Ectodermal cell (in vitro differentiated cells): ENCODE measurements around the gene EPN2.

Experiments used
- H3K27ac ChIP-seq: 2 replicates; pipeline ENCODE4 v1.7.0; 2013; ENCODE audit warnings: mild to moderate bottlenecking, low read depth, low read length; ENCODE audit not compliant: insufficient read depth, poor library complexity, severe bottlenecking
- H3K27me3 ChIP-seq: 2 replicates; pipeline ENCODE4 v1.7.0; 2013; ENCODE audit warnings: mild to moderate bottlenecking, low read length; ENCODE audit not compliant: insufficient read depth, control insufficient read depth, poor library complexity, severe bottlenecking
- H3K36me3 ChIP-seq: one replicate; pipeline ENCODE4 v1.7.0; 2013; ENCODE audit warnings: low read length; ENCODE audit not compliant: control insufficient read depth, insufficient read depth
- H3K4me1 ChIP-seq: one replicate; pipeline ENCODE4 v1.7.0; 2013; ENCODE audit warnings: low read length; ENCODE audit not compliant: control insufficient read depth, insufficient read depth
- H3K4me3 ChIP-seq: 2 replicates; pipeline ENCODE4 v1.7.0; 2013; ENCODE audit warnings: low read depth, low read length, control low read depth; ENCODE audit not compliant: insufficient read depth
- H3K9me3 ChIP-seq: 2 replicates; pipeline ENCODE4 v1.7.0; 2013; ENCODE audit warnings: mild to moderate bottlenecking, low read length, moderate library complexity; ENCODE audit not compliant: control insufficient read depth
- WGBS, 2 experiments: methylation state at CpG; one replicate each; pipeline ENCODE4 v1.1.7; 2013; ENCODE audit warnings: missing lambda C conversion rate in 2 of 2; 5-methylcytosine and 5-hydroxymethylcytosine counted together

Gene EPN2

GRCh38 chr17:19372011-19372370 is 134.8 kb downstream of the EPN2 start:
- 93 to 94% methylated on average over 9 of the region's 9 CpGs for WGBS, 2 experiments
- Histone ChIP-seq H3K4me1 (peaks cover 2% of the 10 kb centered on the region), H3K27ac (no peak overlapping the region)

GRCh38 chr17:19372439-19372838 is 135.3 kb downstream of the EPN2 start:
- no peaks in the 10 kb centered on the region for H3K9me3 ChIP-seq
- H3K4me1 ChIP-seq: peaks cover 4% of the 10 kb centered on the region
- no peak overlapping the region for H3K4me3 ChIP-seq
- 93 to 95% methylated on average over 12 of the region's 12 CpGs for WGBS, 2 experiments
- no peaks in the 10 kb centered on the region for H3K36me3 ChIP-seq
- no peak overlapping the region for H3K27ac ChIP-seq
- no peaks in the 10 kb centered on the region for H3K27me3 ChIP-seq

More at GRCh38 chr17:19372011-19372370, 134.8 kb downstream of the EPN2 start:
- no peaks in the 10 kb centered on the region for H3K27me3 ChIP-seq
- no peak overlapping the region for H3K4me3 ChIP-seq
- no peaks in the 10 kb centered on the region for H3K9me3 ChIP-seq
- H3K36me3 ChIP-seq: no peaks in the 10 kb centered on the region

- 84 to 86% methylated on average over 8 of the region's 8 CpGs for WGBS, 2 experiments
- H3K27ac ChIP-seq: no peak overlapping the region
- no peak overlapping the region for H3K4me3 ChIP-seq
- H3K27me3 ChIP-seq: no peaks in the 10 kb centered on the region
- no peaks in the 10 kb centered on the region for H3K36me3 ChIP-seq
- peaks cover 4% of the 10 kb centered on the region for H3K4me1 ChIP-seq
- no peaks in the 10 kb centered on the region for H3K9me3 ChIP-seq
Measured at GRCh38 chr17:19372866-19373504, 135.8 kb downstream of the EPN2 start.

GRCh38 chr17:19374136-19374535 is 137.0 kb downstream of the EPN2 start:
- Histone ChIP-seq H3K27me3 (no peaks in the 10 kb centered on the region), H3K4me3 (no peak overlapping the region), H3K9me3 (no peaks in the 10 kb centered on the region), H3K4me1 (peaks cover 4% of the 10 kb centered on the region), H3K27ac (no peak overlapping the region), H3K36me3 (no peaks in the 10 kb centered on the region)
- WGBS, 2 experiments: 93 to 96% methylated on average over 5 of the region's 5 CpGs

GRCh38 chr17:19375732-19376131 is 138.6 kb downstream of the EPN2 start:
- Histone ChIP-seq H3K36me3 (peaks cover 10% of the 10 kb centered on the region), H3K4me3 (no peak overlapping the region), H3K27ac (no peak overlapping the region), H3K4me1 (peaks cover 10% of the 10 kb centered on the region), H3K9me3 (no peaks in the 10 kb centered on the region), H3K27me3 (no peaks in the 10 kb centered on the region)
- WGBS, 2 experiments: 86 to 92% methylated on average over 1 of the region's 1 CpG

- Histone ChIP-seq H3K9me3 (no peaks in the 10 kb centered on the region), H3K36me3 (peaks cover 20% of the 10 kb centered on the region), H3K27me3 (no peaks in the 10 kb centered on the region), H3K4me1 (peaks cover 10% of the 10 kb centered on the region), H3K27ac (peak overlapping the region; percentile 88), H3K4me3 (peak overlapping the region; percentile 72)
- WGBS, 2 experiments: 67 to 81% methylated on average over 2 of the region's 2 CpGs
Measured at GRCh38 chr17:19376811-19377210, 139.6 kb downstream of the EPN2 start.

- H3K4me3 ChIP-seq: peak overlapping the region; percentile 72
- WGBS, 2 experiments: 0% methylated on average over 67 of the region's 67 CpGs
Measured at GRCh38 chr17:19377602-19378415, 140.6 kb downstream of the EPN2 start.

GRCh38 chr17:19378416-19379360 is 141.5 kb downstream of the EPN2 start, which contains the start of gene MAPK7:
Gene MAPK7, plus strand, starts transcription at chr17:19378498. Its CDS starts 403 bp downstream, at chr17:19378901.
- 6 to 7% methylated on average over 69 of the region's 69 CpGs for WGBS, 2 experiments

More at GRCh38 chr17:19377602-19378415, 140.6 kb downstream of the EPN2 start:
- Histone ChIP-seq H3K36me3 (peaks cover 30% of the 10 kb centered on the region), H3K9me3 (no peaks in the 10 kb centered on the region), H3K4me1 (peaks cover 10% of the 10 kb centered on the region), H3K27me3 (no peaks in the 10 kb centered on the region), H3K27ac (peak overlapping the region; percentile 88)

GRCh38 chr17:19379361-19380065 is 142.3 kb downstream of the EPN2 start:
- H3K27ac ChIP-seq: no peak overlapping the region
- H3K27me3 ChIP-seq: no peaks in the 10 kb centered on the region
- peak overlapping the region; percentile 72 for H3K4me3 ChIP-seq
- no peaks in the 10 kb centered on the region for H3K9me3 ChIP-seq
- H3K4me1 ChIP-seq: peaks cover 12% of the 10 kb centered on the region
- peaks cover 43% of the 10 kb centered on the region for H3K36me3 ChIP-seq
- WGBS, 2 experiments: 85 to 91% methylated on average over 13 of the region's 13 CpGs

More at GRCh38 chr17:19378416-19379360, 141.5 kb downstream of the EPN2 start, which contains the start of gene MAPK7:
- Histone ChIP-seq H3K4me3 (peak within 1 kb of the TSS; percentile 72), H3K36me3 (peaks cover 38% of the 10 kb centered on the region), H3K27me3 (no peaks in the 10 kb centered on the region), H3K4me1 (peaks cover 10% of the 10 kb centered on the region), H3K27ac (peak within 1 kb of the TSS; percentile 88), H3K9me3 (no peaks in the 10 kb centered on the region)
